Measurements from ENCODE around the gene NKX6-2. TPM values are rescaled to one million over a fixed set of nuclear protein-coding genes. Genes with fewer than 3 reads are reported as not detected.
"Not testable (repeated sequence)": the region's sequence is repeated elsewhere in the genome, so short reads cannot be mapped to it uniquely, and the experiment has no call there.

NKX6-2 gene
- total RNA-seq, 6 experiments from 2014 or later, result not detected

DNA sequence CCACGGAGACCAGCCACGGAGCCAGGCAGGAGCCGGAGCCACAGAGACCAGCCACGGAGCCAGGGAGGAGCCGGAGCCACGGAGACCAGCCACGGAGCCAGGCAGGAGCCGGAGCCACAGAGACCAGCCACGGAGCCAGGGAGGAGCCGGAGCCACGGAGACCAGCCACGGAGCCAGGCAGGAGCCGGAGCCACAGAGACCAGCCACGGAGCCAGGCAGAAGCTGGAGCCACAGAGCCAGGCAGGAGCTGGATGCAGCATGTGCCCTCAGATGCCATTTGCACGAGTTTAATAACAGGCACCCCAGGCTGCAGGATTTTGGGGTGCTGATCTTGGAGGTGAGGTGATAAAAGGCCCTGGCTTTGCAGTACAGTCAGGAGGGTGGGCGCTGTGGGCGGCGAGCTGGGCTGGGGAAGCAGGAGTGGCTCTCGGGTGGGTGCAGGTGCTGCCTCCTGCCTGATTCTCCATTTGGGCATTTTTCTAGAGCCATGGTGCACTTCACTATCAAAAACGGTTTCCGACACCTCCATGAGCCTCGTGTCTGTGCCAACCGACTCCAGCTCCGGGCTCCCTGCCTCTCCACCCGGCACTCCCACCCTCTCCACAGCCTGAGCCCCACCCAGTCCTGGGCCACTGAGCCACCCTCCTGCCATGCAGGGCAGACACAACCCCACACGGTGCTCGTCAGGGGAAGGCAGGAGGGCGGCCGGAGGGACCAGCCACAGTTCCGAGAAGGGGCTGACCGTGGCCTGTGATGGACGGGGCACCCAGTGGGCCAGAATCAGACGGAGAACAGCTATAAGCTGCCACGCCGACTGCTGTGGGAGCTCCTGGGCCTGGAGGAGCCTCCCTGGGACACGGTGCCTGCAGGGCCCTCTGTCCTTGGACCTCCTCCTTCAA lies 40.8 kb upstream of the NKX6-2 start:
- no peak for DNase-seq
- no peaks in the 10 kb centered on the region for H3K4me1 Mint-ChIP-seq (ENCODE audit: low read depth)
- H3K27me3 Mint-ChIP-seq (ENCODE audit: insufficient read depth), result peaks cover 29% of the 10 kb centered on the region
- no peak overlapping the region for H3K27ac Mint-ChIP-seq
- H3K36me3 Mint-ChIP-seq (ENCODE audit: low read depth), result no peaks in the 10 kb centered on the region
- H3K9me3 Mint-ChIP-seq, result peaks cover 10% of the 10 kb centered on the region
- no peak overlapping the region for H3K4me3 Mint-ChIP-seq
- TF ChIP-seq, protein P1, sequence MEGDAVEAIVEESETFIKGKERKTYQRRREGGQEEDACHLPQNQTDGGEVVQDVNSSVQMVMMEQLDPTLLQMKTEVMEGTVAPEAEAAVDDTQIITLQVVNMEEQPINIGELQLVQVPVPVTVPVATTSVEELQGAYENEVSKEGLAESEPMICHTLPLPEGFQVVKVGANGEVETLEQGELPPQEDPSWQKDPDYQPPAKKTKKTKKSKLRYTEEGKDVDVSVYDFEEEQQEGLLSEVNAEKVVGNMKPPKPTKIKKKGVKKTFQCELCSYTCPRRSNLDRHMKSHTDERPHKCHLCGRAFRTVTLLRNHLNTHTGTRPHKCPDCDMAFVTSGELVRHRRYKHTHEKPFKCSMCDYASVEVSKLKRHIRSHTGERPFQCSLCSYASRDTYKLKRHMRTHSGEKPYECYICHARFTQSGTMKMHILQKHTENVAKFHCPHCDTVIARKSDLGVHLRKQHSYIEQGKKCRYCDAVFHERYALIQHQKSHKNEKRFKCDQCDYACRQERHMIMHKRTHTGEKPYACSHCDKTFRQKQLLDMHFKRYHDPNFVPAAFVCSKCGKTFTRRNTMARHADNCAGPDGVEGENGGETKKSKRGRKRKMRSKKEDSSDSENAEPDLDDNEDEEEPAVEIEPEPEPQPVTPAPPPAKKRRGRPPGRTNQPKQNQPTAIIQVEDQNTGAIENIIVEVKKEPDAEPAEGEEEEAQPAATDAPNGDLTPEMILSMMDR (IDR thresholded peaks at IDR 0.05), result no peak

- not testable (repeated sequence) for H3K36me3 Mint-ChIP-seq (ENCODE audit: low read depth); H3K27ac Mint-ChIP-seq; H3K4me3 Mint-ChIP-seq; DNase-seq; H3K4me1 Mint-ChIP-seq (ENCODE audit: low read depth)
- Mint-ChIP-seq H3K9me3 (peaks cover 10% of the 10 kb centered on the region), H3K27me3 (ENCODE audit: insufficient read depth) (peaks cover 21% of the 10 kb centered on the region)
Observed at GRCh38 chr10:132825783-132826523, 40.0 kb upstream of the NKX6-2 start.

GRCh38 chr10:132820056-132820455 lies 34.1 kb upstream of the NKX6-2 start:
- Mint-ChIP-seq H3K4me3 (no peak overlapping the region), H3K36me3 (ENCODE audit: low read depth) (no peaks in the 10 kb centered on the region; the same call in 1 of the 2 replicates), H3K4me1 (ENCODE audit: low read depth) (no peaks in the 10 kb centered on the region), H3K9me3 (peaks cover 14% of the 10 kb centered on the region), H3K27ac (no peak overlapping the region), H3K27me3 (ENCODE audit: insufficient read depth) (peaks cover 24% of the 10 kb centered on the region)
- no peak for DNase-seq
- TF ChIP-seq, protein P1 (IDR thresholded peaks at IDR 0.05), result no peak

- Mint-ChIP-seq H3K4me3 (no peak overlapping the region), H3K27ac (no peak overlapping the region), H3K36me3 (ENCODE audit: low read depth) (no peaks in the 10 kb centered on the region; the same call in 1 of the 2 replicates), H3K27me3 (ENCODE audit: insufficient read depth) (peaks cover 29% of the 10 kb centered on the region), H3K9me3 (peaks cover 14% of the 10 kb centered on the region), H3K4me1 (ENCODE audit: low read depth) (no peaks in the 10 kb centered on the region)
- TF ChIP-seq, protein P1 (IDR thresholded peaks at IDR 0.05), result no peak
- DNase-seq, result no peak
Observed at GRCh38 chr10:132817701-132818211, 31.8 kb upstream of the NKX6-2 start.

GRCh38 chr10:132816718-132817117 lies 30.8 kb upstream of the NKX6-2 start:
- TF ChIP-seq, protein P1 (IDR thresholded peaks at IDR 0.05), result no peak
- no peak for DNase-seq
- H3K4me3 Mint-ChIP-seq, result no peak overlapping the region

More at GRCh38 chr10:132816718-132817117, 30.8 kb upstream of the NKX6-2 start:
- Mint-ChIP-seq H3K36me3 (ENCODE audit: low read depth) (no peaks in the 10 kb centered on the region; the same call in 1 of the 2 replicates), H3K4me1 (ENCODE audit: low read depth) (no peaks in the 10 kb centered on the region), H3K9me3 (peaks cover 14% of the 10 kb centered on the region), H3K27ac (no peak overlapping the region), H3K27me3 (ENCODE audit: insufficient read depth) (peaks cover 29% of the 10 kb centered on the region)

Measured in HFFc6 (cell line).